Measurements from ENCODE around the gene STAT3. TPM values are rescaled to one million over a fixed set of nuclear protein-coding genes. Genes with fewer than 3 reads are reported as not detected.
A peak's percentile ranks its signal among the peaks of the same experiment; 100 is the strongest.

The STAT3 gene
- total RNA-seq, 4 donors from 2014 or later: 146 to 253 (median 205) TPM

DNA sequence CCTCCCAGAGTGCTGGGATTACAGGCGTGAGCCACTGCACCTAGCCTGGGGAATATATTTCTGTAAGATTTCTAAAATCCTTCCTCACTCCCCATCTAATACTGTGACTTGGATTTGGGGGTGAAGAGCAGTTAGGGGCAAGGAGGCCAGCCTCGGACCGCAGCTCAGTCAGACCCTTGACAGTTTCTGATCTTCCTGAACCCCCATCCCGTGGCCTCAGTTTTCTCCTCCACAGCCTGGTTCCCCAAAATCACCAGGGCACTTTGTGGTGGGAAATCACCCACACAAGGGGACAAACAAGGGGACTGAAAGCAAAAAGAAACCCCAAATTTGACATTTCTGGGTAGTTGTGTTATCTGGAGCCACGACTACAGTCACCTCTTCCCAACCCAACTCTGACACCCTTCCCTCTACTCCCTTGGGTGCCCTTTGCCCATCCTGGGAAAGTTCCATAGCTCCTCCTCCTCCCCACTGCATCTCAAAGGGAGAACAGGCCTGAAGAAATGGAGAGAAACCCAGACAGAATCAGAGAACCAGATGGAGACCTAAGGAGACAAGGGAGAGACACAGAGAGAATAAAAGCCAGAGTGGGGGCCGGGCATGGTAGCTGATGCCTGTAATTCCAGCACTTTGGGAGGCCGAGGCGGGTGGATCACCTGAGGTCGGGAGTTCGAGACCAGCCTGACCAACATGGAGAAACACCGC is 102.7 kb downstream of the STAT3 start:
- Histone ChIP-seq H3K4me1 (peaks cover 0 to 49% (median 15%) of the 10 kb centered on the region in 3 donors), H3K9me3 (no peaks in the 10 kb centered on the region), H3K36me3 (peaks cover 0 to 4% of the 10 kb centered on the region in 2 donors), H3K27ac (peak overlapping the region in 1 of 4 donors; percentile 94), H3K27me3 (no peaks in the 10 kb centered on the region), H3K4me3 (no peak overlapping the region)
- TF ChIP-seq, protein P1, sequence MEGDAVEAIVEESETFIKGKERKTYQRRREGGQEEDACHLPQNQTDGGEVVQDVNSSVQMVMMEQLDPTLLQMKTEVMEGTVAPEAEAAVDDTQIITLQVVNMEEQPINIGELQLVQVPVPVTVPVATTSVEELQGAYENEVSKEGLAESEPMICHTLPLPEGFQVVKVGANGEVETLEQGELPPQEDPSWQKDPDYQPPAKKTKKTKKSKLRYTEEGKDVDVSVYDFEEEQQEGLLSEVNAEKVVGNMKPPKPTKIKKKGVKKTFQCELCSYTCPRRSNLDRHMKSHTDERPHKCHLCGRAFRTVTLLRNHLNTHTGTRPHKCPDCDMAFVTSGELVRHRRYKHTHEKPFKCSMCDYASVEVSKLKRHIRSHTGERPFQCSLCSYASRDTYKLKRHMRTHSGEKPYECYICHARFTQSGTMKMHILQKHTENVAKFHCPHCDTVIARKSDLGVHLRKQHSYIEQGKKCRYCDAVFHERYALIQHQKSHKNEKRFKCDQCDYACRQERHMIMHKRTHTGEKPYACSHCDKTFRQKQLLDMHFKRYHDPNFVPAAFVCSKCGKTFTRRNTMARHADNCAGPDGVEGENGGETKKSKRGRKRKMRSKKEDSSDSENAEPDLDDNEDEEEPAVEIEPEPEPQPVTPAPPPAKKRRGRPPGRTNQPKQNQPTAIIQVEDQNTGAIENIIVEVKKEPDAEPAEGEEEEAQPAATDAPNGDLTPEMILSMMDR (IDR thresholded peaks at IDR 0.05): no peak
- TF ChIP-seq EP300 (IDR thresholded peaks at IDR 0.05) (no peak), POLR2AphosphoS5 (IDR thresholded peaks at IDR 0.05) (no peak), POLR2A (IDR thresholded peaks at IDR 0.05) (no peak)
- 90 to 100% methylated on average over 1 to 10 of the region's 11 CpGs for WGBS, 2 donors (ENCODE audit: low coverage in 1 of 2)
- no peak for ATAC-seq

DNA sequence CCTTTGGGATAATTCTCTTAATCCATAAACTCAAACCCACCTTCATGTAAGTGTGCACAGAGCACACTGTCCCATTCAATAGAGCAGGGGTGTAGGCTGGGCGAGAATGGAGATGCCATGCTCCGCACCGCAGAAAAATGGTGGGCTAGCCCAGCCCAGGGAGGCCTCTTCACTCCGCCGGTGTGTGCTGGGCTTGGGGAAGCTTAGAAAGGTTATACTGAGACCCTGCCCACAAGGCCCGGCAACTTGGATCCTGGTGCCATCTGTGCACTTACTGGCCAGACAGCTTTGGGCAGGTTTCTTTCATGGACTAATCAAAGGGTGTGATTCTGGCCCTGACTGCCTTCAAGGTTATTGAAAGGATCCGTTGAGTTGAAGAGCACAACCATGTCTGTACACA is 103.7 kb downstream of the STAT3 start:
- TF ChIP-seq, protein P1 (IDR thresholded peaks at IDR 0.05): no peak
- TF ChIP-seq EP300 (IDR thresholded peaks at IDR 0.05): no peak
- TF ChIP-seq POLR2AphosphoS5 (IDR thresholded peaks at IDR 0.05): no peak
- TF ChIP-seq POLR2A (IDR thresholded peaks at IDR 0.05): no peak
- 80 to 98% methylated on average over 1 to 4 of the region's 7 CpGs for WGBS, 2 donors (ENCODE audit: low coverage in 1 of 2)
- no peak for ATAC-seq
- no peaks in the 10 kb centered on the region for H3K9me3 ChIP-seq
- H3K27me3 ChIP-seq: no peaks in the 10 kb centered on the region
- H3K4me1 ChIP-seq: peaks cover 0 to 40% (median 15%) of the 10 kb centered on the region in 3 donors
- peaks cover 0 to 4% of the 10 kb centered on the region in 2 donors for H3K36me3 ChIP-seq
- H3K4me3 ChIP-seq: no peak overlapping the region
- H3K27ac ChIP-seq: no peak overlapping the region

DNA sequence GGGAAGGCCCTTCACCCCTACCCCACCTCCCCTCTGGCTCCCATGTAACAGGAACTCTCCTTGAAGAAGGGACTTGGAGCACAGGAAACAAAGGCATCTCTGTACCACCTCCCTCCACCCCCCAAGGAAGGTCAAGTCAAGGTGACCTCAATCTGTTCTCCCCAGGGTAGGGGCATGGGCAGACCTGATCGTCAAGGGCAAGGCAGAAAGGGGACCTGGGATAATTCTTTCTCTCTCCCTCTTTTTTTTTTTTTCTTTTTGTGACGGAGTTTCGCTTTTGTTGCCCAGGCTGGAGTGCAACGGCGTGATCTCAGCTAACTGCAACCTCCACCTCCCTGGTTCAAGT is 104.2 kb downstream of the STAT3 start:
- H3K27me3 ChIP-seq: no peaks in the 10 kb centered on the region
- no peak overlapping the region for H3K27ac ChIP-seq
- peaks cover 0 to 4% of the 10 kb centered on the region in 2 donors for H3K36me3 ChIP-seq
- H3K4me1 ChIP-seq: peaks cover 0 to 34% (median 12%) of the 10 kb centered on the region in 3 donors
- ATAC-seq: no peak
- TF ChIP-seq POLR2A (IDR thresholded peaks at IDR 0.05) (no peak), POLR2AphosphoS5 (IDR thresholded peaks at IDR 0.05) (no peak), EP300 (IDR thresholded peaks at IDR 0.05) (no peak)
- TF ChIP-seq, protein P1 (IDR thresholded peaks at IDR 0.05): no peak
- H3K9me3 ChIP-seq: no peaks in the 10 kb centered on the region
- WGBS, 2 donors (ENCODE audit: low coverage in 1 of 2): 92 to 100% methylated on average over 1 to 5 of the region's 5 CpGs
- H3K4me3 ChIP-seq: no peak overlapping the region

DNA sequence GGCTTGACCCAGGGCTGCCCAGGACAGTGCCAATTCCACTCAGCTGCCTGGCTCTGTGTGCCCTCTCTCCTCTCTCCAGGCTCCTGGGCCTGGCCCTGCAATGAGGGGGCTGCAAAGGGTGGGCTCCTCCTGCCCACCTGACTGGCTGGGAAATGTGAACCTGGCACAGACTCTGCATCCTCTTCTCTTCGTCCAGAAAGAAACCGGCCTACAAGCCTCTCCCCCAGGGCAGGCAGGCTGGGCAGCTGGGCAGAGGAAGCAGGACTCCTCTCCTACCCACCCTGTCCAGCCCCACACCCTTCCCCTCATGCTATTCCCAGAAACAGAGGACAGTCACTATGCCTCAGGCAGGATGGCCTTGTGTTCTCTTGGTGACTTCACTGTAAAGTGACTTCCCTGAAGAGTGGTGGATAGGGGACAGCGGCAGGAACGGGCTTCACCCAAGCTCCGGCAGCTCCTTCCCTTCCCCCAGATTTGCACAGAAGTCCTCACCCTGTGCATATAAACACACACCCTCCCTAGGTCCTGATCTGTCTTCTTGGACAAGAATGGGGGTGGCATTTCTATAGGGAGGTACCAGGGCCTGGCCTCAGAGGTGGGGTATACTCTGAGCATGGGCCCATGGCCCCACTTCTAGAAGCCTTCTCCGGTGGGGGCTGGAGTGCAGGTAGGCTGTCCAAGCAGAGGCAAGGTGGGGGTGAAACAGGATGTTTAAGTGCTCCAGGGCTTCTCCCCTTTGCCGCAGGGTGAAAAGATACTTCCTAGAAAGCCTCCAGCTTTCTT is 104.8 kb downstream of the STAT3 start:
- TF ChIP-seq EP300 (IDR thresholded peaks at IDR 0.05) (no peak), POLR2A (IDR thresholded peaks at IDR 0.05) (no peak), POLR2AphosphoS5 (IDR thresholded peaks at IDR 0.05) (no peak)
- TF ChIP-seq, protein P1 (IDR thresholded peaks at IDR 0.05): no peak
- no peak for ATAC-seq
- 60 to 80% methylated on average over 1 of the region's 7 CpGs for WGBS, 2 donors (ENCODE audit: low coverage in 1 of 2)
- Histone ChIP-seq H3K27ac (no peak overlapping the region), H3K27me3 (no peaks in the 10 kb centered on the region), H3K4me3 (no peak overlapping the region), H3K36me3 (peaks cover 0 to 4% of the 10 kb centered on the region in 2 donors), H3K9me3 (no peaks in the 10 kb centered on the region), H3K4me1 (peaks cover 0 to 29% (median 12%) of the 10 kb centered on the region in 3 donors)
